VCaP (cell line): ENCODE data around the gene SLC22A4.

Source experiments
- H3K27ac ChIP-seq: fragments of 450-650 bp; 2 replicates; pipeline ENCODE4 v1.5.1; 2017
- TF ChIP-seq, protein P1 (sequence below): fragments of 450-650 bp; conservative IDR thresholded peaks from 2 replicates; pipeline ENCODE4 v1.5.1; 2017; ENCODE audit warnings: mild to moderate bottlenecking, moderate library complexity

The SLC22A4 gene

DNA sequence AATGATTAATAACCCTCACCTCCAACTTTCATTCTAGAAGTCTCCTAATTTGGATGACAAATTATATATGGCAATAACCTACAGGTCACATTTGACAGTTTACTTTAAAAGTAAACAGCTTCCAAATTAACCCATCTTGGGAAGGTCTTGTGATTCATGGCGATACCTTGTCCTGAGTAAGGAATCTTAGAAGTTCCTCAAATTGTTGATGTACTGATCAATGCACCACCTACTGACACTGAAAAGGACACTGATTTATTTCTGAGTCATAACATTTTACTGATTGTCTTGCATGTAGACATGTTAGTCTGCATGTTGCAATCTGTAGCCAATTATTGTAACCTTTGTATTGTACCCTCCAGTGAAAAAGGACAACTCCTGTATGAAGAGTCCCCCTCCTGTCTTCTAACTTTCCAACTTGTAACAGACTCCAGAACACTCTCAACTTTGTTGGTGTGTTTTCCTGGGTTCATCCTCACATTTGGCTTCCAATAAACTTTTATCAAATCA, 59.3 kb downstream of the SLC22A4 start:
- TF ChIP-seq, protein P1, sequence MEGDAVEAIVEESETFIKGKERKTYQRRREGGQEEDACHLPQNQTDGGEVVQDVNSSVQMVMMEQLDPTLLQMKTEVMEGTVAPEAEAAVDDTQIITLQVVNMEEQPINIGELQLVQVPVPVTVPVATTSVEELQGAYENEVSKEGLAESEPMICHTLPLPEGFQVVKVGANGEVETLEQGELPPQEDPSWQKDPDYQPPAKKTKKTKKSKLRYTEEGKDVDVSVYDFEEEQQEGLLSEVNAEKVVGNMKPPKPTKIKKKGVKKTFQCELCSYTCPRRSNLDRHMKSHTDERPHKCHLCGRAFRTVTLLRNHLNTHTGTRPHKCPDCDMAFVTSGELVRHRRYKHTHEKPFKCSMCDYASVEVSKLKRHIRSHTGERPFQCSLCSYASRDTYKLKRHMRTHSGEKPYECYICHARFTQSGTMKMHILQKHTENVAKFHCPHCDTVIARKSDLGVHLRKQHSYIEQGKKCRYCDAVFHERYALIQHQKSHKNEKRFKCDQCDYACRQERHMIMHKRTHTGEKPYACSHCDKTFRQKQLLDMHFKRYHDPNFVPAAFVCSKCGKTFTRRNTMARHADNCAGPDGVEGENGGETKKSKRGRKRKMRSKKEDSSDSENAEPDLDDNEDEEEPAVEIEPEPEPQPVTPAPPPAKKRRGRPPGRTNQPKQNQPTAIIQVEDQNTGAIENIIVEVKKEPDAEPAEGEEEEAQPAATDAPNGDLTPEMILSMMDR: no peak

DNA sequence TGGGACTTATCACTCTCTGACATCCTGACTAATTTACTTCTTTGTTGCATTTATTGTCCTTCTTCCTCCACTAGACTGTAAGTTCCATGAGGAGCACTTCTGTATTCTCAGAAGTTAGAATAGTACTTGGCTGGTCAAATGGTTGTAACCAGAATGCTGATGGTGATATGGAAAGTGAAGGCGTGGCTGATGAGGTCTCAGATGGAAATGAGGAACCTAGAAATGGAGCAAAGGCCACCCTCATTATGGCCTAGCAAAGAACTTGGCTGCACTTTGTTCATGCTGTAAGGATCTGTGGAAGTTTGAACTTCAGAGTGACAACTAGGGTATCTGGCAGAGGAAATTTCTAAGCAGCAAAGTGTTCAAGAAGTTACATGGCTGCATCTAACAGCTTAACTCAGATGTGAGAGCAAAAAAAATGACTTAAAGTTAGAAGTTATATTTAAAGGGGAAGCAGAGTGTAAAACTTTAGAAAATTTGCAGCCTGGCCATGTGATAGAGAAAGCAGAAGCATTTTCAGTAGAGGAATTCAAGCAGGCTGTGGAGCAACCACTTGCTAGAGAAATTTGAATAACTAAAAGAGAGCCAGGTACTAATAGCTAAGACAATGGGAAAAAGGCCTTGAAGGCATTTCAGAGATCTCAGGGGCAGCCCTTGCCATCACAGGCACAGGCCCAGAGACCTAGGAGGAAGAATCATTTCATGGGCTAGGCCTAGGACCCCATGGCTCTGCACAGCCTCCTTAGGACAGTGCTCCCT, 60.4 kb downstream of the SLC22A4 start:
- TF ChIP-seq, protein P1: no peak
- no peak overlapping the region for H3K27ac ChIP-seq

More for the DNA sequence above, 59.3 kb downstream of the SLC22A4 start:
- no peak overlapping the region for H3K27ac ChIP-seq

DNA sequence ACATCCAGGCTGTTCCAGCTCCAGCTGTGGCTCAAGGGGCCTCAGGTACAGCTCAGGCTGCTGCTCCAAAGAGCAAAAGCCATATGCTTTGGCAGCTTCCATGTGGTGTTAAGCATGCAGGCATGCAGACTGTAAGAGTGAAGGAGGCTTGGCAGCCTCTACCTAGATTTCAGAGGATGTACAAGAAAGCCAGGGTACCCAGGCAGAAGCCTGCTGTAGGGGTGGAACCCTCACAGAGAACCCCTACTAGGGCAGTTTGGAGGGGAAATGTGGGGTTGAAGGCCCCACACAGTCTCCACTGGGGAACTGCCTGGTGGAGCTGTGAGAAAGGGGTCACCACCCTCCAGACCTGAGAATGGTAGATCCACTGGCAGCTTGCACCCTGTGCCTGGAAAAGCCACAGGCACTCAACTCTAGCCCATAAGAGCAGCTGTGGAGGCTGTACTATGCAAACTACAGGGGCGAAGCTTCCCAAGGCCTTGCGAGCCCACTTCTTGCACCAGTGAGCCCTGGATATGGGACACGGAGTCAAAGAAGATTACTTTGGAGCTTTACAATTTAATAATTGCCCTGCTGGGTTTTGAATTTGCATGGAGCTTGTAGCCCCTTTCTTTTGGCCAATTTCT, 61.1 kb downstream of the SLC22A4 start:
- TF ChIP-seq, protein P1: no peak
- no peak overlapping the region for H3K27ac ChIP-seq

DNA sequence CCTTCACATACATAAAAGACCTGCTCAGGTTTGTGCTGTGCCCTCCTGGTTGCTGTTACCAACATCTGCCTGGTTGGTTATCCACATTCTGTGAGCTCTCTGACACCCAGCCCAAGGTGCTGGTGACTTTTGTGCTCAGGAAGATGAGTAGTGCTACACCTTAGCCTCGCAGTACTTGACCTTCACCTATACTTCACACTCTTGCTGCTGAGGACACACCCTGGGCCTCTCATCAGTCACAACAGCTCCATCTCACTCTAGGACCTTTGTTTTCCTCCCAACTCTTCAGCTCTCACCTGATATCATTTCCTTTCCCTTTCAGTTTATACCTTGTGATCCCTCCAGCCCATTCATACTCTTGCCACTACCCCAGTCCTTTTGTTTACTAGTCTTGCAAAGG, 64.6 kb downstream of the SLC22A4 start:
- H3K27ac ChIP-seq: no peak overlapping the region
- TF ChIP-seq, protein P1: no peak

DNA sequence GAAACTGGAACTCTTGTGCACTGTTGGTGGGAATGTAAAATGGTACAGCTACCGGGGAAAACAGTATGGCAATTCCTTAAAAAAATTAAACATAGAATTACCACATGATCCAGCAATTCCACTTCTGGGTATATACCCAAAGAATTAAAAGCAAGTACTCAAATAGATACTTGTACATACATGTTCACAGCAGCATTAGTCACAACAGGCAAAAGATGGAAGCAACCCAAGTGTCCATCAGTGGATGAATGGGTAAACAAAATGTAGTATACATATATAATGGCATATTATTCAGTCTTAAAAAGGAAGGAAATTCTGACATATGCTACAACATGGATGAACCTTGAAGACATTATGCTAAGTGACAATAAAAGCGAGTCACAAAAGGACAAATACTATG, 67.9 kb downstream of the SLC22A4 start:
- TF ChIP-seq, protein P1: no peak
- H3K27ac ChIP-seq: no peak overlapping the region

DNA sequence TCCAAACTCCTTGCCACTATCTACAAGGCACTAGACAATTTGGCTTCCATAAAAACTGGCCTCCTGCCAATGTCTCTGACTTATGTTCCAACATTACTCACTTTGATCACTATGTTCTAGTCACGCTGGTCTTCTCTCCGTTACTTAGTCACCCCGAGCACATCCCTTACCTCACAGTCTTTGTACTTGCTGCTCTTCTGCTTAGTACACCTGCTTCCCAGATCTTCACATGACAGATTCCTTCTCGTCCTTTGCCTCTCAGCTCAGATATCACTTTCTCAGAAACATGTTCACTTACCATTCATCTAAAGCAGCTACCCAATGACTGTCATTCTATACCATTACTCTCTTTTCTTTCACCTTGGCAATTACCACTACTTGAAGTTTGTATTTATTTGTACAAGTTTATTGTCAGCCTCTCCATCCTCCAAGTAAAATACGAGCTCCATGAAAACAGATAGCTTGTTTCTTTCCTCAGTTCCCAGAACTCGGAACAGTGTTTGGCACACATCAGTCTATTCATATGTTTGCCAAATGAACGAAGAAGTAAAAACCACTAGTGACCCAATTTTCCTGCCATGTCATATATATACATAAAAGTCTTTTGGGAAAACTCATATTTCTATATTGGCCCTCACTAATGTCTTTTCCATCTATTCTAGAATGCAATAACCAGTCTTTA, 69.4 kb downstream of the SLC22A4 start:
- TF ChIP-seq, protein P1: no peak
- no peak overlapping the region for H3K27ac ChIP-seq

DNA sequence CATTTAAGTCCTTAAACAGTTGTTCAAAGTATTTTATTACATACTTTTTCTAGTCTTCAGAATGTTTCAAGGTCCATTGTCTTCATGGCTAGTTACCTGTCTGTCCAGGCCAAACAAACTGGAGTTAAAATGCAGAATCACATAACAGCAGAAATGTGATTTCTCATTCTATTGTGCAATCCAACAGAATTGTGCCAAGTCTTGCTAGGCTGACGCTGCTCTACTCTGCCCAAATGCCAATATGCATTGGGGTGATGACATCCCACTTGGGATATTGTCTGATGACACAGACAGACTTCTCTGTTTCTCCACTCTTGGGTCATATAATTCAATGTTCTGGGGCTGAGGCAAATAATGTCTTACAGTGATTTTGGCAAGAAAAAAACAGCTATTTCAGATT, 70.1 kb downstream of the SLC22A4 start:
- TF ChIP-seq, protein P1: no peak
- no peak overlapping the region for H3K27ac ChIP-seq
